Progenitor cell of endocrine pancreas (in vitro differentiated cells): ENCODE data around the gene ENG. TPM values are rescaled to one million over a fixed set of nuclear protein-coding genes. Genes with fewer than 3 reads are reported as not detected.

ENCODE experiments used
- DNase-seq: peaks from one replicate; pipeline ENCODE4 v3.0.0; 2021; ENCODE audit warnings: low spot score; ENCODE audit not compliant: unreplicated experiment
- H3K27ac Mint-ChIP-seq: 2 replicates; pipeline ENCODE4 v1.8.0; 2021; ENCODE audit warnings: mild to moderate bottlenecking, moderate library complexity, mixed read lengths
- H3K27me3 Mint-ChIP-seq: 2 replicates; pipeline ENCODE4 v1.8.0; 2021; ENCODE audit warnings: mixed read lengths
- H3K36me3 Mint-ChIP-seq: 2 replicates; pipeline ENCODE4 v1.8.0; 2022; ENCODE audit warnings: mixed read lengths; ENCODE audit not compliant: insufficient read depth
- H3K4me1 Mint-ChIP-seq: 2 replicates; pipeline ENCODE4 v1.8.0; 2021; ENCODE audit warnings: low read depth, mixed read lengths
- H3K4me3 Mint-ChIP-seq: 2 replicates; pipeline ENCODE4 v1.8.0; 2021; ENCODE audit warnings: low read depth, mild to moderate bottlenecking, moderate library complexity, mixed read lengths
- H3K9me3 Mint-ChIP-seq: 2 replicates; pipeline ENCODE4 v1.8.0; 2021; ENCODE audit warnings: low read depth, mixed read lengths
- total RNA-seq: library from RNA; stranded (reverse); gene quantifications from 2 replicates; pipeline ENCODE4 v1.2.1, GENCODE V29; 2021
- TF ChIP-seq, protein P1 (sequence below): fragments of 200-600 bp; sonication (generic); IDR thresholded peaks from one replicate; pipeline ENCODE4 v1.5.0; 2021; ENCODE audit warnings: antibody characterized with exemption, mild to moderate bottlenecking; ENCODE audit not compliant: unreplicated experiment

The ENG gene
- total RNA-seq, 1 donor from 2014 or later, result 0.91 TPM

GRCh38 chr9:127855522-127855921, 1.1 kb upstream of the ENG start:
- Mint-ChIP-seq H3K27ac (no peak overlapping the region), H3K27me3 (peaks cover 6% of the 10 kb centered on the region), H3K9me3 (no peaks in the 10 kb centered on the region), H3K36me3 (no peaks in the 10 kb centered on the region), H3K4me1 (peaks cover 8% of the 10 kb centered on the region), H3K4me3 (no peak overlapping the region)
- DNase-seq, result no peak
- TF ChIP-seq, protein P1, sequence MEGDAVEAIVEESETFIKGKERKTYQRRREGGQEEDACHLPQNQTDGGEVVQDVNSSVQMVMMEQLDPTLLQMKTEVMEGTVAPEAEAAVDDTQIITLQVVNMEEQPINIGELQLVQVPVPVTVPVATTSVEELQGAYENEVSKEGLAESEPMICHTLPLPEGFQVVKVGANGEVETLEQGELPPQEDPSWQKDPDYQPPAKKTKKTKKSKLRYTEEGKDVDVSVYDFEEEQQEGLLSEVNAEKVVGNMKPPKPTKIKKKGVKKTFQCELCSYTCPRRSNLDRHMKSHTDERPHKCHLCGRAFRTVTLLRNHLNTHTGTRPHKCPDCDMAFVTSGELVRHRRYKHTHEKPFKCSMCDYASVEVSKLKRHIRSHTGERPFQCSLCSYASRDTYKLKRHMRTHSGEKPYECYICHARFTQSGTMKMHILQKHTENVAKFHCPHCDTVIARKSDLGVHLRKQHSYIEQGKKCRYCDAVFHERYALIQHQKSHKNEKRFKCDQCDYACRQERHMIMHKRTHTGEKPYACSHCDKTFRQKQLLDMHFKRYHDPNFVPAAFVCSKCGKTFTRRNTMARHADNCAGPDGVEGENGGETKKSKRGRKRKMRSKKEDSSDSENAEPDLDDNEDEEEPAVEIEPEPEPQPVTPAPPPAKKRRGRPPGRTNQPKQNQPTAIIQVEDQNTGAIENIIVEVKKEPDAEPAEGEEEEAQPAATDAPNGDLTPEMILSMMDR, result no peak

DNA sequence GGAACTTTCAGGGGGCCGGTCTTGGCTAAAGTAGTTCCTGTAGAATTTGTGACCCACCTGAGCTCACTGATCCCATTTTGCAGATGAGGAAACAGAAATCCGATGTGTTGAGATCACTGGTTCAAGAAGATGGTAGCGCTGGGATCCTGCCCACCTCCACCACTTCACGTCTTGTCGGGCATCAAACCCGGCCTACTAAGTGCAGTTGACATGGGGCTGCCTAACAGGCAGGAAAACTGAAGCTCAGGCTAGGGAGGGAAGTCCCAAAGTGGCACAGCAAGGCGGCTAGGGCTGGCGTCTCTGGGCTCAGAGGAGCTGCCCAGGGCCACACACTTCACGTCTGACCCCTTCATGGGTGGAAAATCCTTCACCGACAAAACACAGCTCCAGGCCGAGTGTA, 502 bp upstream of the ENG start:
- no peaks in the 10 kb centered on the region for H3K9me3 Mint-ChIP-seq
- H3K27me3 Mint-ChIP-seq, result peaks cover 6% of the 10 kb centered on the region
- no peak overlapping the region for H3K4me3 Mint-ChIP-seq
- H3K36me3 Mint-ChIP-seq, result no peaks in the 10 kb centered on the region
- H3K27ac Mint-ChIP-seq, result no peak overlapping the region
- peaks cover 8% of the 10 kb centered on the region for H3K4me1 Mint-ChIP-seq
- TF ChIP-seq, protein P1, result no peak
- no peak for DNase-seq

- no peak for DNase-seq
- Mint-ChIP-seq H3K27me3 (peaks cover 6% of the 10 kb centered on the region), H3K27ac (no peak overlapping the region), H3K4me3 (no peak overlapping the region), H3K9me3 (peaks cover 10% of the 10 kb centered on the region), H3K4me1 (peaks cover 4% of the 10 kb centered on the region), H3K36me3 (peaks cover 4% of the 10 kb centered on the region)
- TF ChIP-seq, protein P1, result no peak
These were observed 910 bp downstream of the ENG start for GRCh38 chr9:127853312-127854183.

DNA sequence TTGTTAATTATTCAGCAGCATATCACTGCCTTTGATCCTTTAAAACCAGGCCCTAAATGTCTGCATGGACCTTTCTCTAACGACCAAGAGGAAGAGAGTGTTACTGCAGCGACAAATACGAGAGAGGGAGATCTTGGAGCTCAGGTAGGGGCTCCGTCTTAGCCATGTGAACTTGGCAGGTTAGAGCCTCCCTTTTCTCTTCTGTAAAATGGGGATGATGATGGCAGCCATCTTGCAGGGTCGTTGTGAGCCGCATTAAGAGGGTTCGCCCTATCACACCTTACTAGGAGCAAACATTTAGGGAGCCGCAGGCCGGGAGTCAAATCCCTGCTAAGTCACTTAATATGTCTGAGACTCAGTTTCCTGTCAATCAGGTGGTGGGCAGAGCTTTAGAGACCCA, 1.6 kb downstream of the ENG start:
- Mint-ChIP-seq H3K4me3 (no peak overlapping the region), H3K9me3 (peaks cover 11% of the 10 kb centered on the region), H3K27me3 (peaks cover 6% of the 10 kb centered on the region), H3K27ac (no peak overlapping the region), H3K36me3 (peaks cover 4% of the 10 kb centered on the region), H3K4me1 (no peaks in the 10 kb centered on the region)
- TF ChIP-seq, protein P1, result no peak
- DNase-seq, result no peak

- H3K27me3 Mint-ChIP-seq, result peaks cover 3% of the 10 kb centered on the region
- no peak overlapping the region for H3K27ac Mint-ChIP-seq
- no peak overlapping the region for H3K4me3 Mint-ChIP-seq
- no peaks in the 10 kb centered on the region for H3K4me1 Mint-ChIP-seq
- peaks cover 4% of the 10 kb centered on the region for H3K36me3 Mint-ChIP-seq
- H3K9me3 Mint-ChIP-seq, result peaks cover 11% of the 10 kb centered on the region
- TF ChIP-seq, protein P1, result no peak
- DNase-seq, result no peak
These were observed 4.1 kb downstream of the ENG start for GRCh38 chr9:127850286-127850830.
